Panc1 (cell line): ENCODE measurements around the gene USH2A.

Experiments used
- POLR2AphosphoS5 ChIP-seq: IDR thresholded peaks from 2 replicates; pipeline ENCODE4 v1.6.1; 2012; ENCODE audit warnings: mild to moderate bottlenecking, low read depth, low read length, moderate library complexity
- TF ChIP-seq, protein P1 (sequence below): fragments of 450-650 bp; IDR thresholded peaks from 2 replicates; pipeline ENCODE4 v1.5.1; 2017; ENCODE audit warnings: mild to moderate bottlenecking

DNA sequence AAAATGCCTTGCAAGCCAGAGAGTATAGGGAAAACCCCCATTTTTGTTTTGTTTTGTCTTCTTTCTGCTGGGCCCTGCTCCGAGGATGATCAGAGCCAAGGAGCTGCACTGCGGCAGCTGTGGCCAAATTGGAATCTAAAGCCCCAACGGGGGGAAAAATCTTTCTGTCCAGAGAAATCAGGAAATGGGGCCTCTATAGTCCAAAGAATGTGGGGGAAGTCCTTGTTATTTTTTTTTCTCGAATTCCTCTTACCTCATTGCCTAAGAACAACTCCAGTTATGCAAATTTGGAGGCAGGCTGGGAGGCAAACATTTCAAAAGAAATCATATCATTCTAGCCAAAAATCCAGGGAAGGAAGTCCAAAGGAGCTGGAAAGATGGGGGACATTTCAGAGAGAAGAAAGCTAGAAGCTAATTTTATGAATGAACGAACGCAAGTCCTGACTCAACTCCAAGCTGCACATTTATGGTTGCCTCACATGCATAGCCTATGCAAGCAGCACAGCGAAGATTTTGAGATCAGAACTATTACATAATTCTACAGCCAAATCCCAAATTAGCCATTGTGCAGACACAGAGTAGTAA is 592.9 kb downstream of the USH2A start:
- TF ChIP-seq POLR2AphosphoS5 = no peak
- TF ChIP-seq, protein P1, sequence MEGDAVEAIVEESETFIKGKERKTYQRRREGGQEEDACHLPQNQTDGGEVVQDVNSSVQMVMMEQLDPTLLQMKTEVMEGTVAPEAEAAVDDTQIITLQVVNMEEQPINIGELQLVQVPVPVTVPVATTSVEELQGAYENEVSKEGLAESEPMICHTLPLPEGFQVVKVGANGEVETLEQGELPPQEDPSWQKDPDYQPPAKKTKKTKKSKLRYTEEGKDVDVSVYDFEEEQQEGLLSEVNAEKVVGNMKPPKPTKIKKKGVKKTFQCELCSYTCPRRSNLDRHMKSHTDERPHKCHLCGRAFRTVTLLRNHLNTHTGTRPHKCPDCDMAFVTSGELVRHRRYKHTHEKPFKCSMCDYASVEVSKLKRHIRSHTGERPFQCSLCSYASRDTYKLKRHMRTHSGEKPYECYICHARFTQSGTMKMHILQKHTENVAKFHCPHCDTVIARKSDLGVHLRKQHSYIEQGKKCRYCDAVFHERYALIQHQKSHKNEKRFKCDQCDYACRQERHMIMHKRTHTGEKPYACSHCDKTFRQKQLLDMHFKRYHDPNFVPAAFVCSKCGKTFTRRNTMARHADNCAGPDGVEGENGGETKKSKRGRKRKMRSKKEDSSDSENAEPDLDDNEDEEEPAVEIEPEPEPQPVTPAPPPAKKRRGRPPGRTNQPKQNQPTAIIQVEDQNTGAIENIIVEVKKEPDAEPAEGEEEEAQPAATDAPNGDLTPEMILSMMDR = no peak
